GM12873 (cell line): Measurements from ENCODE around the gene VWA5B2.
A peak's percentile ranks its signal among the peaks of the same experiment; 100 is the strongest.

Experiments used
- TF ChIP-seq, protein P1 (sequence below): IDR thresholded peaks from 2 replicates; pipeline ENCODE4 v1.5.1; 2012; ENCODE audit warnings: low read depth, mild to moderate bottlenecking, moderate library complexity, low read length, control low read depth; ENCODE audit not compliant: insufficient read depth; ENCODE audit errors: missing control alignments

VWA5B2 gene

DNA sequence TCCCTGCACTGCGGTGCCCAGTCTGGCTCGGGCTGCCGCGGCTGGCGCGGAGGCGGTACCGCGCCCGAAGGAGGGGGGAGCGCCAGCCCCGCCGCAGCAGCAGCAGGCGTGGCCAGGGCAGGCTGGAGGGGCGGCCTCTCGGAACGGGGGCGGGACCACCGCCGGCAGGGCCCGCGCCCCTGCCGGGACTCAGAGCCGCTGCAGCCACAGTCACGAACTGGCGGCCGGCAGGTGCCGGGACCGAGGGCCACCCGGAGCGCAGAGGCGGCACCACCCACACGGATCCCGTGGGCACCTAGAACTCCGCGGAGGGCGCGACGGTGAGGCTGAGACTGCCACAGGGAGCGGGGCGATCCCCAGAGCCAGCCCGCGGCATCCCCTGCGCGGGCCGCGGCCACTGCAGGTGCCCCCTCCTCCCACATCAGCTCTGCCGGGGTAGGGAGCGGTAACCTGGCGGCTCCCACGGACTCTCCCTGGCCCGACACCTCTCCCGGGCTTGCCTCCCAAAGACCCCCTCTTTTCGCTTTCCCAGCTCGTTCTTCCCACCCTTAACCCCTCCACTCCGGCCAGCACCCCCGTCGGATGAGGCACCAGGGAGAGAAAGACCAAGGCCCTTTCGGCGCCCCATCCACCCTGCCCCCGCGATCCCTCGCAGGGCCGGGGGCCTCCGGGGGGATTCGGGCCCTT, at the start of gene VWA5B2:
Gene VWA5B2, plus strand, starts transcription at position 192 of the 687 bp plus-strand sequence. CDS start 944 bp downstream, outside the sequence.
- TF ChIP-seq, protein P1, sequence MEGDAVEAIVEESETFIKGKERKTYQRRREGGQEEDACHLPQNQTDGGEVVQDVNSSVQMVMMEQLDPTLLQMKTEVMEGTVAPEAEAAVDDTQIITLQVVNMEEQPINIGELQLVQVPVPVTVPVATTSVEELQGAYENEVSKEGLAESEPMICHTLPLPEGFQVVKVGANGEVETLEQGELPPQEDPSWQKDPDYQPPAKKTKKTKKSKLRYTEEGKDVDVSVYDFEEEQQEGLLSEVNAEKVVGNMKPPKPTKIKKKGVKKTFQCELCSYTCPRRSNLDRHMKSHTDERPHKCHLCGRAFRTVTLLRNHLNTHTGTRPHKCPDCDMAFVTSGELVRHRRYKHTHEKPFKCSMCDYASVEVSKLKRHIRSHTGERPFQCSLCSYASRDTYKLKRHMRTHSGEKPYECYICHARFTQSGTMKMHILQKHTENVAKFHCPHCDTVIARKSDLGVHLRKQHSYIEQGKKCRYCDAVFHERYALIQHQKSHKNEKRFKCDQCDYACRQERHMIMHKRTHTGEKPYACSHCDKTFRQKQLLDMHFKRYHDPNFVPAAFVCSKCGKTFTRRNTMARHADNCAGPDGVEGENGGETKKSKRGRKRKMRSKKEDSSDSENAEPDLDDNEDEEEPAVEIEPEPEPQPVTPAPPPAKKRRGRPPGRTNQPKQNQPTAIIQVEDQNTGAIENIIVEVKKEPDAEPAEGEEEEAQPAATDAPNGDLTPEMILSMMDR: peak; percentile 35

DNA sequence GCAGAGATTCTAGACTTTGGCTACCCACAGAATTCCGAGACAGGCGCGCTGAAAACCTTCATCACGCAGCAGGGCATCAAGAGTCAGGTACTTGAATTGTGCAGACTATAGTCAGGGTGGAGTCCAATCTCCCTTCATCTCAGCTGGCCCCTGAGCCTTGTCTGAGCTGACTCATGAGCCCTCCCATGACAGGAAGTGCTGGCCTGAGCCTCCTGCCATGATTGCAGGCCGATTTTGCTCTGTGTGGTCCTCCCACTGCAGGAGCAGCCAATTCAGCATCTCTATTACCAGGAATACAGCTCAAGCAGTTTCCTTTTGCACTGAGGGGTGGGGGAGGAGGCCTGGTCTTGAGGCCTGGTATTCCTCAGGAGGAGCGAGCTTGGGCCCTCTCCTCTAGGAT, 49.2 kb upstream of the VWA5B2 start:
- TF ChIP-seq, protein P1: no peak

DNA sequence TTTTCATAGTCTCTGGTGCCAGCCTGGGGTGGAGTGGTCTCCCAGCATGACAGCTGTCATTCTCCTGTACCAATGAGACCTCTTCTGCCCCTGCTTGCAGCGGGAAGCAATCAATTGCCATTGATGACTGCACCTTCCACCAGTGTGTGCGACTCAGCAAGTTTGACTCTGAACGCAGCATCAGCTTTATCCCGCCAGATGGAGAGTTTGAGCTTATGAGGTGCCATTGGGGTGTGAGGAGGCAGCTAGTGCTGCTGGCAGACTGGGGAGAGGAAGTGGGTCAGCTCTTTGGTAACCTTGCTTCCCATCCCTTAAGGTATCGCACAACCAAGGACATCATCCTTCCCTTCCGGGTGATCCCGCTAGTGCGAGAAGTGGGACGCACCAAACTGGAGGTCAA, 47.8 kb upstream of the VWA5B2 start:
- TF ChIP-seq, protein P1: no peak

DNA sequence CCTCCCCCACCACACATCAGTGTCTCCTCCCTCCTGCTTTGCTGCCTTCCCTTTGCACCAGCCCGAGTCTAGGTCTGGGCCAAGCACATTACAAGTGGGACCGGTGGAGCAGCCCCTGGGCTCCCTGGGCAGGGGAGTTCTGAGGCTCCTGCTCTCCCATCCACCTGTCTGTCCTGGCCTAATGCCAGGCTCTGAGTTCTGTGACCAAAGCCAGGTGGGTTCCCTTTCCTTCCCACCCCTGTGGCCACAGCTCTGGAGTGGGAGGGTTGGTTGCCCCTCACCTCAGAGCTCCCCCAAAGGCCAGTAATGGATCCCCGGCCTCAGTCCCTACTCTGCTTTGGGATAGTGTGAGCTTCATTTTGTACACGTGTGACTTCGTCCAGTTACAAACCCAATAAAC, 45.7 kb upstream of the VWA5B2 start:
- TF ChIP-seq, protein P1: no peak

DNA sequence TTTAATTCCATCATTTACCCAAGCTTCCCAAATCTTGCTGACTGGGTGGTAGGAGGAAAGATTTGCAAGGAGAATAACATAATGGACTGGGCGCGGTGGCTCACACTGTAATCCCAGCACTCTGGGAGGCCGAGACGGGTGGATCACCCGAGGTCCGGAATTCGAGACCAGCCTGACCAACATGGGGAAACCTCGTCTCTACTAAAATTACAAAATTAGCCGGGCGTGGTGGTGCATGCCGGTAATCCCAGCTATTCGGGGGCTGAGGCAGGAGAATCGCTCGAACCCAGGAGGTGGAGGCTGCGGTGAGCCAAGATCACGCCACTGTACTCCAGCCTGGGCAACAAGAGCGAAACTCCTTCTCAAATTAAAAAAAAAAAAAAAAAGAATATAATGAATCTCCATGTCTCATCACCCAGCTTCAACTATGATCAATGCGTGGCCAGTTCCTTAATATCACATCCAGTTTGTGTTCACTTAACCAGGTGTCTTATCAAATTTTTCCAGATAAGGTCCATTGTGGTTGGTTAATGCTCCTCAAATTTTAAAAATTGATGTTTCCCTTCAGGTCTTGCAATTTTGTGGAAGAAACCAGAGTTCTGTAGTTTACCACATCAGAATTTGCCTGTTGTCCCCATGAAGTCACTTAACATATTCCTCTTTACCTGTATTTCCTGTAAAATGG, 44.7 kb upstream of the VWA5B2 start:
- TF ChIP-seq, protein P1: no peak

DNA sequence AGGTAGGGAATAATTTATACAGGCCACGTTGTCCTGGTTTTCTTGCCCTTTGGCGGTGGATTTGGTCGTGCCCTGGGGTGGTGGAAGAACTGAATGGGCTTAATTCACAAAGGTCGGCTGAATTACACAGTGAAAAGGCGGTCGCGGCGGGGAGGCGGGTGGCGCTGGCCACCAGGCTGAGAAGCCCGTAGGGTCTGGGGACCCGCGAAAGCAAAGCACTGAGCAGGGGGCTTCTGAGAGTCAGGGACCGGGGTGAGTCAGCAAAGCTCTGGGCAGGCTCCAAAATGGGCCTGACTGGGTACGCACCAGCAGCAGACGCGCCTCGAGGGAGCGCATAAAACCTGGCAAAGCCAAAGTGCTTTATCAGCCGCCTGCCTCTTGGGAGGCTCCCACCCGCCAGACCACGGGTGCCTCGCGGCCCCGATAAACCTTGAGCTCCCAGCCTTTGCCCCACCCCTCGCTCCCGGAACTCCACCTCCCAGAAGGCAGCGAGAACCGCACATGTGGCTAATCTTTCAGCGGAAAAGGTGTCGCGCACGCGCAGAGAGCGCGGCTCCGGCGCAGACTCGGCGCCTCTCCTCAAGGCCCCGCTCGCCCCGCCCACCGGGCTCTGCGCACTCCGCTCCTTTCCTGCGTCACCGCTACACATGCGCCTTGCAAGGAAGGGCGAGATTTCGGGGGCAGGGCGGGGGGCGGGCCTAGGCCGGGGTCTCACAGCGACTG, 43.8 kb upstream of the VWA5B2 start:
- TF ChIP-seq, protein P1: no peak
